Activated T-cell treated with anti-CD3 and anti-CD28 coated beads for 24 hours (primary cell): Measurements from ENCODE around the gene ZNF12.
"Not testable (repeated sequence)": the region's sequence is repeated elsewhere in the genome, so short reads cannot be mapped to it uniquely, and the experiment has no call there.

Experiments used
- DNase-seq: peaks from one replicate; pipeline ENCODE4 v3.0.0-alpha.2; 2020; ENCODE audit warnings: low read depth

ZNF12 gene

GRCh38 chr7:6706666-6707407 is at the start of gene ZNF12:
Gene ZNF12 (minus strand): TSS chr7:6706947. CDS start chr7:6705173, 1,774 bp downstream.
- peak; percentile 96 for DNase-seq

DNA sequence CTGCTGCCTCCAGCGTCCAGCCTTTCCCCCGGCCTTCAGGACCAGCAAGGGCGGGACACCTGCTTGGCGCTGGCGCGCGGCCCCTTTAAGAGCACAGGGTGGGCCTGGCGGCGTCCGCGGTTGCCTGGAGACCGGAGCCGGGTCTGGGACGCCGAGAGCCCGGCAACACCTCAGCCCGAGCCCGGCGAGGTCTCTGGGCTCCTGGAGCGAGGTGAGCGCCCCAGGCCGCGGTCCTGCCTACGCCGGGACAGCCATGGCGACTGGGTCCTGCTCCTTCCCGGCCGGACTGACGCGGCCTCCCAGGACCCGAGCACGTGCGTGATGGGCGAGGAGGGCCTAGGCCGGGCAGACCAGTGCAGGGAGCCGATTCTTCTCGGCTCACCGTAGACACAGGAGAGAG is 47.2 kb upstream of the ZNF12 start, which contains the start of gene RSPH10B2:
TSS of gene RSPH10B2 (plus strand) at position 140 of the 400 bp plus-strand sequence. CDS start 3,575 bp downstream, outside the sequence.
- DNase-seq: not testable (repeated sequence)

- not testable (repeated sequence) for DNase-seq
Measured at GRCh38 chr7:6750173-6750572, 43.4 kb upstream of the ZNF12 start.

DNA sequence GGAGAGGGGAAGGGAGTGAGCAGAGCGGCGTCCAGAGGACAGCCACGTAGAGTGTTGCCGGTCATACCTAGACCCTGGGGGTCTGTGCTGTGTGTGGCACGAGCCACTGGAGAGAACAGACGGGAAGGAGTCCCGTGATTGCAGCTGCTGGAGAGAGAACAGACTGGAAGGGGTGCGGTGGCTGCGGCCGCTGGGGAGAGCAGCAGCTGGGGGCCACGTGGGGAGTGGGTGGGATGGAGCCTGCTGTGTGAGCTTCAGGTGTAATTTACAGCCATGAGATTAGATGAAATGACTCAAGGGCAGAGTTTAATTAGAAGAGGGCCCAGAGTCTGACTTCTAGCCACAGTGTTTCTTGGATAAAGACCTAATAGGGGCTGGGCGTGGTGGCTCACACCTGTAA is 42.6 kb upstream of the ZNF12 start:
- DNase-seq: not testable (repeated sequence)

- not testable (repeated sequence) for DNase-seq
Measured at GRCh38 chr7:6744410-6745100, 37.8 kb upstream of the ZNF12 start.

DNA sequence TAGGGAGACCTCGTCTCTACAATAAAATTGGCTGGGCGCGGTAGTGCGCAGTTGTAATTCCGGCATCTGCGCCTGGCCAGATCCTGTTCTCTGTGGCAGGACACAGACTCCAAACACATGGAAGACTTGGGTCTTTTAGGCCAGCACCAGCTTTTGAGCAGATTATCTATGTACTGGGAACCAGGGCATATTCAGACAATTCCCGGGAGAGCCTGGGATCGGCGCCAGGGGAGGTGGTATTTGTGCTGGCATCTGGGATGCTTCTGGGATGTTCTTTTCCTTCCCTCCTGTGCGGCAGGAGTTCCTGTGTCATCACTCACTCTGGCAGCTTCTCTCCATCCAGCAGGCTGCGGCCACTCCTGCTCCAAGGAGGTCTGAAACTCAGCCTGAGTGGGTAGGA is 31.7 kb upstream of the ZNF12 start:
- not testable (repeated sequence) for DNase-seq

GRCh38 chr7:6730343-6730633 is 23.5 kb upstream of the ZNF12 start:
- DNase-seq: no peak

GRCh38 chr7:6729492-6730342 is 23.0 kb upstream of the ZNF12 start:
- DNase-seq: peak; percentile 81

DNA sequence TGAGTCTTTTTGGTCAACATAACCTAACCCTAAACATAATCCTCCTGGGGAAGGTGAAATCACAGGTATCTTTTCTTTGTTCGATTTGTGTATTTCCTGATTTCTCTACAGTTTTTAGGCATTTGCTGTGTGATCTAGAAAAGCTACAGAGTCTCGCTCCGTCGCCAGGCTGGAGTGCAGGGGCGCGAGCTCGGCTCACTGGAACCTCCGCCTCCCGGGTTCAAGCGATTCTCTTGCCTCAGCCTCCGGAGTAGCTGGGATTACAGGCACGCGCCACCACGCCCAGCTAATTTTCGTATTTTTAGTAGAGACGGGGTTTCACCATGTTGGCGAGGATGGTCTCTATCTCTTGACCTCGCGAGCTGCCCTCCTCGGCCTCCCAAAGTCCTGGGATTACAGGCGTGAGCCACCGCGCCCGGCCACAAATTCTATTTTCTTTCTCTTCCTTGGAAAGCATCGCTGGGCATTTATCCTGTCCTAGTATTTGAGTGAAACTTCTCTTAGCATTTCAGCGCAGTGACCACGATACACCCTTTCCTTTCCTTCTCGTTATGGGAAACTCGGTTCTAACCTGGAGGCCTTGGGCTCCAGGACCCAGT is 22.2 kb upstream of the ZNF12 start:
- not testable (repeated sequence) for DNase-seq

GRCh38 chr7:6727663-6728062 is 20.9 kb upstream of the ZNF12 start:
- DNase-seq: no peak

DNA sequence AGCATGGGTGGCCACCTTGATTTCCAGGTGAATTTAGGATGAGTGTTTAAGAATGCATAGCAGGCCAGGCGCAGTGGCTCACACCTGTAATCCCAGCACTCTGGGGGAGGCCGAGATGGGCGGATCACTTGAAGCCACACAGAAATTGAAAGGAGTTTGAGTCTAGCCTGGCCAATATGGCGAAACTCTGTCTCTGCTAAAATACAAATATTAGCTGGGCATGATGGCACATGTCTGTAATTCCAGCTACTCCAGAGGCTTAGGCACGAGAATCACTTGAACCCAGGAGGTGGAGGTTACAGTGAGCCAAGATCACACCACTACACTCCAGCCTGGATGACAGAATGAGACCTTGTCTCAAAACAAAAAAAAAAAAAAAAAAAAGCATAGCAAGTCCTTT is 19.6 kb upstream of the ZNF12 start:
- DNase-seq: not testable (repeated sequence)

- no peak for DNase-seq
Measured at GRCh38 chr7:6725003-6725402, 18.3 kb upstream of the ZNF12 start.

- DNase-seq: not testable (repeated sequence)
Measured at GRCh38 chr7:6724351-6724750, 17.6 kb upstream of the ZNF12 start.

- DNase-seq: no peak
Measured at GRCh38 chr7:6718124-6718523, 11.4 kb upstream of the ZNF12 start.

GRCh38 chr7:6715898-6716297 is 9.2 kb upstream of the ZNF12 start:
- DNase-seq: not testable (repeated sequence)

DNA sequence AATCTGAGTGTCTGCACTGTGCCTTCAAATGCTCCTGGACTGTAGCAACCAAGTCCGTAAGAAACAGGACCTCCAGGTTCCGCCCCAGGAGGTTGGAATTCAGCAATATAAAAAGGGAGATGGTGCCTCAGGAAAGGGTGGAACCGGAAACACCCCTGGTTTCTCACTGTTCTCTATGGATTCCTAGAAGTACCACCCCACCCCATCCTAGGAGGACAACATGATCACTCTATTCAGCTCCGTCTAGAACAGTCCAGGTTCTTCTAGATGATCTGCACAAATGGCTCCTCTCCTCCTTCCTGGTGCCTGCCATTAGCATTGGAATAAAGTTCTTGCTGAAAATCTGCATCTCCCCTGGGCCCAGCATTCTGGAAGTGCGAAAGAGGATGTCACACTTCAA is 7.6 kb upstream of the ZNF12 start:
- DNase-seq: no peak

- DNase-seq: no peak
Measured at GRCh38 chr7:6709808-6710207, 3.1 kb upstream of the ZNF12 start.

DNA sequence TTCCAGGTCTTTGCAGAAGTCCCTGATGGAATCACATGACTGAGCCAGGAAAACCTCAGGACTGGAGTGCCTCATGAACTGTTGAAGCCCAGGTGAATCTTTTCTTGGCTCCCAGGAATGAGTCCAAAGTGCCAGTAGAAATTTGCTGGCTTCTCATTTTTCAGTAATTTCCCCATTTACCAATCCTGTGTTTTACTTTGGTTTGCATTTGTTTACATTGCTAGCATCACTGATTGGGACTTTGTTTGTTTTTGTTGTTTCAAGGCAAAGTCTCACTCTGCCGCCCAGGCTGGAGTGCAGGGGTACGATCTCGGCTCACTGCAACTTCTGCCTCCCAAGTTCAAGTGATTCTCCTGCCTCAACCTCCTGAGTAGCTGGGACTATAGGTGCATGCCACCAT is 1.6 kb upstream of the ZNF12 start:
- DNase-seq: no peak

- peak; percentile 5 for DNase-seq
Measured at GRCh38 chr7:6705959-6706665, 635 bp downstream of the ZNF12 start.

- DNase-seq: no peak
Measured at GRCh38 chr7:6701860-6702259, 4.9 kb downstream of the ZNF12 start.

DNA sequence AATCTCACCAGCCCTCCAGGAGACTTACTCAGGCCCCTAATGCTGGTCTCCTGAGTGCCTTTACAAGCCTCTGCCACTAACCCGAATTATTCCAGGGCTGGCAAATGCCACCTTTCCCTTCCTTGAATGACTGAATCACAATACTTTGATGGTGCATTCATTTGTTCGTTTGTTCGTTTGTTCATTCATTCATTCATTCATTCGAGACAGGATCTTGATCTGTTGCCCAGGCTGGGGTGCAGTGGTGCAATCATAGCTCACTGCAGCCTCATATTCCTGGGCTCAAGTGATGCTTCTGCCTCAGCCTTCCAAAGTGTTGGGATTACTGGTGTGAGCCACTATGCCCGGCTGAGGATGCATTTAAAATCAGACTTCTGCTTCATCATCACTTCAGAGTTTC is 6.0 kb downstream of the ZNF12 start:
- no peak for DNase-seq
